Vagina (tissue), 2 donors: ENCODE results near the gene PICALM. TPM values are rescaled to one million over a fixed set of nuclear protein-coding genes. Genes with fewer than 3 reads are reported as not detected.

Source experiments
- DNase-seq, 2 donors: peaks; one replicate each; pipeline ENCODE4 v3.0.0-alpha.2; 2017; ENCODE audit errors: extremely low spot score in 2 of 2
- H3K27ac ChIP-seq: fragments of 200-600 bp; sonication (generic); one replicate; pipeline ENCODE4 v1.5.1; 2019
- H3K27me3 ChIP-seq: fragments of 200-600 bp; sonication (generic); one replicate; pipeline ENCODE4 v1.5.1; 2019
- H3K36me3 ChIP-seq, 2 donors: fragments of 200-600 bp; sonication (generic); one replicate each; pipeline ENCODE4 v1.5.1; 2017 to 2019
- H3K4me1 ChIP-seq: fragments of 200-600 bp; sonication (generic); one replicate; pipeline ENCODE4 v1.5.1; 2019
- H3K4me3 ChIP-seq, 2 donors: fragments of 200-600 bp; sonication (generic); 1 replicate in 1 of 2; 2 replicates in 1 of 2; pipeline ENCODE4 v1.5.1; 2016 to 2019
- H3K9me3 ChIP-seq: fragments of 200-600 bp; sonication (generic); one replicate; pipeline ENCODE4 v1.5.1; 2019
- CTCF ChIP-seq, 3 experiments: fragments of 450-650 bp in 2 of 3; fragments of 200-600 bp in 1 of 3; sonication (generic) in 1 of 3; IDR thresholded peaks; one replicate each; pipeline ENCODE4 v1.5.1; 2017 to 2019; ENCODE audit warnings: antibody characterized with exemption in 3 of 3, mild to moderate bottlenecking in 2 of 3, moderate library complexity in 2 of 3
- POLR2A ChIP-seq, 2 donors: fragments of 450-650 bp; IDR thresholded peaks; one replicate each; pipeline ENCODE4 v1.6.1; 2017; ENCODE audit warnings: antibody characterized with exemption in 2 of 2, mild to moderate bottlenecking in 2 of 2, moderate library complexity in 2 of 2
- POLR2AphosphoS5 ChIP-seq, 2 donors: sonication (generic); formaldehyde crosslinking; IDR thresholded peaks; one replicate each; pipeline ENCODE4 v1.9.0; 2017; ENCODE audit warnings: antibody characterized with exemption in 2 of 2, mild to moderate bottlenecking in 2 of 2, low read depth in 1 of 2; ENCODE audit not compliant: insufficient read depth in 1 of 2
- intact Hi-C: fragments of 100-400 bp; cut with DNase I; formaldehyde crosslinking; loops from one replicate; pipeline ENCODE4 v1.15.1; 2023
- total RNA-seq: library from RNA; depleted of rRNA; stranded (reverse); fragments of >200 nt; gene quantifications from one replicate; pipeline ENCODE4 v1.2.3, GENCODE V29; 2016

PICALM gene
- total RNA-seq, 1 donor from 2014 or later: 237 TPM

- no peaks in the 10 kb centered on the region for H3K9me3 ChIP-seq
- H3K4me1 ChIP-seq: peaks cover 20% of the 10 kb centered on the region
- peaks cover 0 to 48% of the 10 kb centered on the region in 2 donors for H3K36me3 ChIP-seq
- H3K27ac ChIP-seq: no peak overlapping the region
- DNase-seq: no peak
- H3K27me3 ChIP-seq: no peaks in the 10 kb centered on the region
- TF ChIP-seq POLR2AphosphoS5 (IDR thresholded peaks at IDR 0.05; ENCODE audit: insufficient read depth in 1 of 2, low read depth in 1 of 2): no peak
- no peak for TF ChIP-seq CTCF (IDR thresholded peaks at IDR 0.05)
- no peak for TF ChIP-seq POLR2A (IDR thresholded peaks at IDR 0.05)
- intact Hi-C loops: no loop called here
- no peak overlapping the region for H3K4me3 ChIP-seq
Measured at GRCh38 chr11:85970593-85970992, 98.3 kb downstream of the PICALM start.

DNA sequence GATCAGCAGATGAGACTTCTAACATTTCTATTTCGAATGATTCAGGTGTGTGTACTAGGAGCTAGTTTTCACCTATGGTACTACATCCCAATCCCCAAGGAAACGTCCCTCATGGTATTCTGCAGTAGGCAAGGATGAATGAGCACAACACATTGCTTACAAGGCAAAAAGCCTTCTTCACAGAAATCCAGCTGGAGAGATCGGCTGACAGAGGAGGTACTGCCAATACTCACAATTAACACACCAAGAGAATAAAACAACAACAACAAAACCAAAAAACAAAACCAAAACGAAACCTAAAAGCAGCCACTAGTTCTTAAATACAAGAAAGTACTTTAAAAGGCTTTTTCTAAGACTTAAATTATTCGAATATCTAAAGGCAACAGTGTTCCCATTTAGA is 101.4 kb downstream of the PICALM start:
- Histone ChIP-seq H3K4me1 (peaks cover 25% of the 10 kb centered on the region), H3K27ac (no peak overlapping the region), H3K36me3 (peaks cover 0 to 33% of the 10 kb centered on the region in 2 donors), H3K9me3 (no peaks in the 10 kb centered on the region), H3K27me3 (no peaks in the 10 kb centered on the region), H3K4me3 (no peak overlapping the region)
- intact Hi-C loops: no loop called here
- no peak for DNase-seq
- TF ChIP-seq POLR2AphosphoS5 (IDR thresholded peaks at IDR 0.05; ENCODE audit: insufficient read depth in 1 of 2, low read depth in 1 of 2) (no peak), POLR2A (IDR thresholded peaks at IDR 0.05) (no peak), CTCF (IDR thresholded peaks at IDR 0.05) (no peak)

DNA sequence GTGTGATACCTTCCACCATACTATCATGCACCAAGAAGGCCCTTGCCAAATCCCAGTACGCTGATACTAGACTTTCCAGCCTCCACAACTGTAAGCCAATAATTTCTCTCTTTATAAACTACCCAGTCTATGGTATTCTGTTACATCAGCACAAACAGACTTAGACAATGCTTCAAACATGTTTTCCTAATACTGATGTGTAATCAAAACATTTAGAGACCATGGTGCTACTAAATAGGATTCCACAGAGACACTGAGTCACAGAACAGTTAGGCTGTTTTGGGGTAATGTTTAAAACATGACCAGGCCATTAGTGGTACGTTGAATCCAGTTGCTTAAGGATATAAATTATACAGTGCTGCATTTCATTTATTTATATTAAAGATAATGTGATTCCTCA is 103.7 kb downstream of the PICALM start:
- peaks cover 0 to 13% of the 10 kb centered on the region in 2 donors for H3K36me3 ChIP-seq
- TF ChIP-seq CTCF (IDR thresholded peaks at IDR 0.05) (no peak), POLR2AphosphoS5 (IDR thresholded peaks at IDR 0.05; ENCODE audit: insufficient read depth in 1 of 2, low read depth in 1 of 2) (no peak), POLR2A (IDR thresholded peaks at IDR 0.05) (no peak)
- intact Hi-C loops: no loop called here

GRCh38 chr11:85961930-85962363 is 106.9 kb downstream of the PICALM start:
- no peak for DNase-seq
- Histone ChIP-seq H3K27me3 (no peaks in the 10 kb centered on the region), H3K4me1 (peaks cover 16% of the 10 kb centered on the region), H3K27ac (no peak overlapping the region), H3K9me3 (no peaks in the 10 kb centered on the region), H3K4me3 (no peak overlapping the region), H3K36me3 (peaks cover 0 to 10% of the 10 kb centered on the region in 2 donors)
- intact Hi-C loops: no loop called here
- no peak for TF ChIP-seq POLR2AphosphoS5 (IDR thresholded peaks at IDR 0.05; ENCODE audit: insufficient read depth in 1 of 2, low read depth in 1 of 2)
- TF ChIP-seq CTCF (IDR thresholded peaks at IDR 0.05): no peak

More for the DNA sequence above, 103.7 kb downstream of the PICALM start:
- no peaks in the 10 kb centered on the region for H3K27me3 ChIP-seq
- no peak overlapping the region for H3K27ac ChIP-seq
- no peaks in the 10 kb centered on the region for H3K9me3 ChIP-seq
- H3K4me3 ChIP-seq: no peak overlapping the region
- H3K4me1 ChIP-seq: peaks cover 35% of the 10 kb centered on the region
- DNase-seq: no peak

- Histone ChIP-seq H3K27me3 (no peaks in the 10 kb centered on the region), H3K27ac (no peak overlapping the region), H3K9me3 (no peaks in the 10 kb centered on the region), H3K36me3 (peaks cover 0 to 10% of the 10 kb centered on the region in 2 donors), H3K4me3 (no peak overlapping the region), H3K4me1 (peaks cover 16% of the 10 kb centered on the region)
- no peak for DNase-seq
- intact Hi-C loops: no loop called here
- TF ChIP-seq POLR2A (IDR thresholded peaks at IDR 0.05) (no peak), POLR2AphosphoS5 (IDR thresholded peaks at IDR 0.05; ENCODE audit: insufficient read depth in 1 of 2, low read depth in 1 of 2) (no peak), CTCF (IDR thresholded peaks at IDR 0.05) (no peak)
Measured at GRCh38 chr11:85961130-85961529, 107.8 kb downstream of the PICALM start.
